ENCODE results near the gene NINJ2. TPM values are rescaled to one million over a fixed set of nuclear protein-coding genes. Genes with fewer than 3 reads are reported as not detected.
A peak's percentile ranks its signal among the peaks of the same experiment; 100 is the strongest.

The NINJ2 gene
- total and polyA plus RNA-seq, 10 donors, result 6.6 to 18.8 (median 10.2) TPM

- Histone ChIP-seq H3K9me3 (no peaks in the 10 kb centered on the region), H3K27ac (no peak overlapping the region), H3K27me3 (replicated peaks in 1 of 7) (peaks cover 0 to 54% (median 9%) of the 10 kb centered on the region in 7 donors), H3K36me3 (no peaks in the 10 kb centered on the region), H3K4me1 (peaks cover 6 to 26% (median 18%) of the 10 kb centered on the region in 6 donors), H3K4me3 (no peak overlapping the region)
- intact Hi-C loops (cut with DNase I; ENCODE audit: low total_unique reads), result no loop called here
- peak; percentile 61 for DNase-seq
- WGBS, 5 donors, result 79 to 89% (median 85%) methylated on average over 18 of the region's 18 CpGs
- no peak for TF ChIP-seq POLR2AphosphoS5 (IDR thresholded peaks at IDR 0.05)
- no peak for TF ChIP-seq POLR2A (IDR thresholded peaks at IDR 0.05)
- no peak for TF ChIP-seq CTCF (IDR thresholded peaks at IDR 0.05 in 8 of 11, conservative IDR thresholded peaks at IDR 0.05 in 3 of 11)
These were observed 112.6 kb downstream of the NINJ2 start for GRCh38 chr12:550473-551260.

- peaks cover 0 to 63% (median 9%) of the 10 kb centered on the region in 7 donors for H3K27me3 ChIP-seq (replicated peaks in 1 of 7)
- no peaks in the 10 kb centered on the region for H3K9me3 ChIP-seq
- no peaks in the 10 kb centered on the region for H3K36me3 ChIP-seq
- no peak overlapping the region for H3K27ac ChIP-seq
- H3K4me3 ChIP-seq, result no peak overlapping the region
- no peak for TF ChIP-seq CTCF (IDR thresholded peaks at IDR 0.05 in 8 of 11, conservative IDR thresholded peaks at IDR 0.05 in 3 of 11)
- no peak for TF ChIP-seq POLR2AphosphoS5 (IDR thresholded peaks at IDR 0.05)
- no peak for TF ChIP-seq POLR2A (IDR thresholded peaks at IDR 0.05)
- H3K4me1 ChIP-seq, result peaks cover 6 to 35% (median 21%) of the 10 kb centered on the region in 6 donors
- WGBS, 5 donors, result 85 to 92% (median 91%) methylated on average over 29 of the region's 29 CpGs
- DNase-seq, result peak; percentile 70
- intact Hi-C loops (cut with DNase I; ENCODE audit: low total_unique reads), result loop anchor here (5.0 kb wide), 1 partner anchor 92 kb away; the partner anchor contains the start of gene B4GALNT3
These were observed 113.7 kb downstream of the NINJ2 start for GRCh38 chr12:549476-550082.

GRCh38 chr12:547883-548470 is 115.3 kb downstream of the NINJ2 start:
- Histone ChIP-seq H3K9me3 (no peaks in the 10 kb centered on the region), H3K27me3 (replicated peaks in 1 of 7) (peaks cover 0 to 66% (median 13%) of the 10 kb centered on the region in 7 donors), H3K36me3 (no peaks in the 10 kb centered on the region), H3K4me1 (peaks cover 6 to 26% (median 14%) of the 10 kb centered on the region in 6 donors), H3K4me3 (no peak overlapping the region), H3K27ac (no peak overlapping the region)
- intact Hi-C loops (cut with DNase I; ENCODE audit: low total_unique reads), result loop anchor here (2.0 to 5.0 kb wide), 2 partner anchors 91 to 105 kb away; partner anchors contain the start of gene B4GALNT3
- peak; percentile 57 for DNase-seq
- WGBS, 5 donors, result 61 to 75% (median 64%) methylated on average over 13 of the region's 13 CpGs
- TF ChIP-seq CTCF (IDR thresholded peaks at IDR 0.05 in 8 of 11, conservative IDR thresholded peaks at IDR 0.05 in 3 of 11) (no peak), POLR2A (IDR thresholded peaks at IDR 0.05) (no peak), POLR2AphosphoS5 (IDR thresholded peaks at IDR 0.05) (no peak)
